ENCODE data around the gene SLC18A3. TPM values are rescaled to one million over a fixed set of nuclear protein-coding genes. Genes with fewer than 3 reads are reported as not detected.

The SLC18A3 gene
- total RNA-seq, 4 donors from 2014 or later = 0.42 to 1.7 (median 0.81) TPM

DNA sequence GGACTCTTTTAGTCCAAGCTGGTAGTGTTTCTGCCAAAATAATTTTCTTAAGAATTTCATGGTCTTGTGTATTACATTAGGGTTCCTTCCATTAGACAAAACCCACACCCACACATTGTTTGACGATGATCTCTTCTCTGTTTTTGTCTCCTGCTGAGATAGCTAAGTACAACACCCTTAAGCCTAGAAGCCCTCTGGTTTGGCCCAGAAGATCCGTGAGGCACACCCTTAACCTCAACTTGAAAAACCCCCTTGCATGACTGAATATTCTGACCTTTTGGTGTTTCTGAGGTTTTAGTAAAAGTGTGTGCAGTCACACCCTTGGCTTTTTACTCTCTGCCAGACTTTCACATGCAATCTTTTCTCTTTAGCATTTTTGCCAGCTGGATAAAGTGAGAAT is 41.9 kb upstream of the SLC18A3 start:
- intact Hi-C loops (cut with DNase I) = no loop called here
- Histone ChIP-seq H3K27ac (replicated peaks in 1 of 4) (no peak overlapping the region), H3K27me3 (no peaks in the 10 kb centered on the region), H3K4me1 (no peaks in the 10 kb centered on the region), H3K9me3 (no peaks in the 10 kb centered on the region), H3K4me3 (no peak overlapping the region), H3K36me3 (no peaks in the 10 kb centered on the region)
- DNase-seq (ENCODE audit: extremely low spot score) = no peak
- 73% methylated on average over 2 of the region's 2 CpGs for WGBS
- TF ChIP-seq, protein P1, sequence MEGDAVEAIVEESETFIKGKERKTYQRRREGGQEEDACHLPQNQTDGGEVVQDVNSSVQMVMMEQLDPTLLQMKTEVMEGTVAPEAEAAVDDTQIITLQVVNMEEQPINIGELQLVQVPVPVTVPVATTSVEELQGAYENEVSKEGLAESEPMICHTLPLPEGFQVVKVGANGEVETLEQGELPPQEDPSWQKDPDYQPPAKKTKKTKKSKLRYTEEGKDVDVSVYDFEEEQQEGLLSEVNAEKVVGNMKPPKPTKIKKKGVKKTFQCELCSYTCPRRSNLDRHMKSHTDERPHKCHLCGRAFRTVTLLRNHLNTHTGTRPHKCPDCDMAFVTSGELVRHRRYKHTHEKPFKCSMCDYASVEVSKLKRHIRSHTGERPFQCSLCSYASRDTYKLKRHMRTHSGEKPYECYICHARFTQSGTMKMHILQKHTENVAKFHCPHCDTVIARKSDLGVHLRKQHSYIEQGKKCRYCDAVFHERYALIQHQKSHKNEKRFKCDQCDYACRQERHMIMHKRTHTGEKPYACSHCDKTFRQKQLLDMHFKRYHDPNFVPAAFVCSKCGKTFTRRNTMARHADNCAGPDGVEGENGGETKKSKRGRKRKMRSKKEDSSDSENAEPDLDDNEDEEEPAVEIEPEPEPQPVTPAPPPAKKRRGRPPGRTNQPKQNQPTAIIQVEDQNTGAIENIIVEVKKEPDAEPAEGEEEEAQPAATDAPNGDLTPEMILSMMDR (IDR thresholded peaks at IDR 0.05) = no peak
- no peak for TF ChIP-seq EP300 (IDR thresholded peaks at IDR 0.05)
- TF ChIP-seq POLR2AphosphoS5 (IDR thresholded peaks at IDR 0.05) = no peak

DNA sequence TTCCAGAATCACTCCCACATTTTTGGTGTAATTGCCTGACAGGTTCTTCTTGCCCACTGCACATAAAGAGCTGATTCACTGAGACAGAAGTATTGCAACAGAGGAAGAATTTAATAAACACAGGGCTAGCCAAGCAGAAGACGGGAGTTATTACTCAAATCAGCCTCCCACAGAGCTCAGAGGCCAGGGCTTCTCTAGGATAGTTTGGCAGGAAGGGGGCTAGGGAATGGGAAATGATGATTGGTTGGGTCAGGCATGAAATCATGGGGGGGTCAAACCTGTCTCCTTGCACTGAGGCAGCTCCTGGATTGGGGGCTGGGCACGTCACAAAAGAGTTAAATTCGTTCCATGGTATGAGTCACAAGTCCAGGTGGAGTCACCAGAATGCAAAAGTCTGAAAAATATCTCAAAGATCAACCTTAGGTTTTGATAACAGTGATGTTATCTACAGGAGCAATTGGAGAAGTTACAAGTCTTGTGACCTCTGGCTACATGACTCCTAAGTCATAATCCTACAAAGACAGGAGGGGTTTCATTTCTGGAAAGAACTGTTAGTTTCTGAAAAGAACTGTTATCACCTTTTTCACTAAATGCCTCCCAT is 41.0 kb upstream of the SLC18A3 start:
- Histone ChIP-seq H3K36me3 (no peaks in the 10 kb centered on the region), H3K4me3 (no peak overlapping the region), H3K9me3 (no peaks in the 10 kb centered on the region), H3K27ac (replicated peaks in 1 of 4) (no peak overlapping the region), H3K27me3 (no peaks in the 10 kb centered on the region), H3K4me1 (no peaks in the 10 kb centered on the region)
- intact Hi-C loops (cut with DNase I) = no loop called here
- WGBS = 52% methylated on average over 3 of the region's 3 CpGs
- no peak for TF ChIP-seq POLR2A (IDR thresholded peaks at IDR 0.05; ENCODE audit: low read depth)
- TF ChIP-seq POLR2AphosphoS5 (IDR thresholded peaks at IDR 0.05) = no peak
- DNase-seq (ENCODE audit: extremely low spot score) = peak; percentile 57

DNA sequence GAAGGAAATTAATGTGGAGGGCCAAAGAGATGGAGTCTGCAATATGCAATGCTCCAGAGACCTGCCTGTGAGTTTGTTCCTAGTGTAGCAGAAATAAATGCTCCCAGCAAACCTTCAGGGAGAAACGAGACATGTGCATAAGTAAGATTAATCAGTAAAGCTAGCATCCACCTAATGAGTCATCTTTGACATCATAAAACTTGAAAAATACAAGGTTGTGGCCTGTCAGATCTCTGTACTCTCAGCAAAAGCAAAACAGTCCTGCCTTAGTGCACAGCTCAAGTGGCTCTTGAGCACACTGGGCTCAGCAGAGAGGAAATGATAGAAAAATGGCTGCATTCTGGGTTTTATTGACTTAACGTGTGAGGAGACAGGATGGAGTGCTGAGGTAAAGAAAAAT is 38.7 kb upstream of the SLC18A3 start:
- H3K9me3 ChIP-seq = no peaks in the 10 kb centered on the region
- no peaks in the 10 kb centered on the region for H3K36me3 ChIP-seq
- TF ChIP-seq POLR2A (IDR thresholded peaks at IDR 0.05; ENCODE audit: low read depth) (no peak), EP300 (IDR thresholded peaks at IDR 0.05) (no peak), POLR2AphosphoS5 (IDR thresholded peaks at IDR 0.05) (no peak)
- TF ChIP-seq, protein P1 (IDR thresholded peaks at IDR 0.05) = no peak
- peaks cover 0 to 5% (median 0%) of the 10 kb centered on the region in 4 donors for H3K27me3 ChIP-seq
- DNase-seq (ENCODE audit: extremely low spot score) = peak; percentile 55
- no peak overlapping the region for H3K27ac ChIP-seq (replicated peaks in 1 of 4)
- H3K4me1 ChIP-seq = no peaks in the 10 kb centered on the region
- intact Hi-C loops (cut with DNase I) = no loop called here
- WGBS = 62% methylated on average over 2 of the region's 2 CpGs
- no peak overlapping the region for H3K4me3 ChIP-seq

DNA sequence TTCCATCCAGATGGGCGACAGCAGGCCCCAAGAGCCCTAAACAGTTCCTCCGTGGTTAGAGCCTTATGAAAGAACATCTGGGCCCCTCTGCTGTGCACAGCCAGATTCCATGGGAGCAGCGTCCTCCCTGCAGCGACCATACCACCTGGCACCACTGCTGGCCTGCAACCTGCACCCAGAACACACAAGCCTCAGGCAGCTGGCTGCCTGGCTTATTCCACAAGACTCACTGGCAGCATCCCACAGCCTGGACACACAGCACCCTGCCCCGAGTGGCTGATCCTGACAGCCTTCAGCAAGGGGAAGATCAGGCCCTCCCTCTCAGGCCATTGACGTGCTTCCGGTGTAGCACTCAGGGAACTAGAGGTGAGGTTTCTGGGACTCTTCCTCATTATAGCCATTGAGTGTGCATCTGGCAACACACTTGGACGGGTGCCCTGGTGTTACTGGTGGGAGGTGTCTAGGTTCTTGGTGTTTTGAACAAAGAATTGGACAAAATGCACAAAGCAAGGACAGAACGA is 37.5 kb upstream of the SLC18A3 start:
- Histone ChIP-seq H3K27me3 (peaks cover 0 to 5% (median 0%) of the 10 kb centered on the region in 4 donors), H3K27ac (replicated peaks in 1 of 4) (no peak overlapping the region), H3K4me1 (no peaks in the 10 kb centered on the region), H3K4me3 (no peak overlapping the region), H3K9me3 (no peaks in the 10 kb centered on the region), H3K36me3 (no peaks in the 10 kb centered on the region)
- intact Hi-C loops (cut with DNase I) = no loop called here
- TF ChIP-seq, protein P1 (IDR thresholded peaks at IDR 0.05) = no peak
- TF ChIP-seq POLR2AphosphoS5 (IDR thresholded peaks at IDR 0.05) = no peak
- no peak for TF ChIP-seq POLR2A (IDR thresholded peaks at IDR 0.05; ENCODE audit: low read depth)
- 81% methylated on average over 9 of the region's 9 CpGs for WGBS
- no peak for DNase-seq (ENCODE audit: extremely low spot score)

DNA sequence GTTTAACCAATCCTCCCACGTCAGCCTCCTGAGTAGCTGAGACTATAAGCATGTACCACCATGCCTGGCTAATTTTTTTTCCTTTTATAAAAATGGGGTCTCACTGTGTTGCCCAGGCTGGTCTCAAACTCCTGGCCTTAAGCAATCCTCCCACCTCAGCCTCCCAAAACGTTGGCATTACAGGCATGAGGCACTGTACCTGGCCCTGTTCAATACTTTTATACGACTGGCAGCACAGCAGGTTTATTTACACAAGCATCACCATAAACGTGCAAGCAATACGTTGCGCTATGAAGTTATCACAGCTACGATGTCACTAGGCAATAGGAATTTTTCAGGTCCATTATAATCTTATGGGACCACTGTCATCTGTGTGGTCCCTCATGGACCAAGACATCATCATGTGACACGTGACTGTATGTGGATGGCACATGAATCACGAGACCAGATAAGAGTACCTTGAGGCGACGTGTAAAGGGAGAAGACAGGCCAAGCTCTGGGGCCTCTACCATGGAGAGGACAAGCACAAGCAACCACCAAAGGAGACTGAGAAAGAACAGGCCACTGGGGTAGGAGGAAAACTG is 34.5 kb upstream of the SLC18A3 start:
- DNase-seq (ENCODE audit: extremely low spot score) = peak; percentile 85
- Histone ChIP-seq H3K27me3 (peaks cover 0 to 5% (median 0%) of the 10 kb centered on the region in 4 donors), H3K36me3 (no peaks in the 10 kb centered on the region), H3K27ac (replicated peaks in 1 of 4) (no peak overlapping the region), H3K4me1 (no peaks in the 10 kb centered on the region), H3K4me3 (no peak overlapping the region), H3K9me3 (no peaks in the 10 kb centered on the region)
- intact Hi-C loops (cut with DNase I) = no loop called here
- TF ChIP-seq, protein P1 (IDR thresholded peaks at IDR 0.05) = no peak
- no peak for TF ChIP-seq EP300 (IDR thresholded peaks at IDR 0.05)
- no peak for TF ChIP-seq POLR2A (IDR thresholded peaks at IDR 0.05; ENCODE audit: low read depth)
- no peak for TF ChIP-seq POLR2AphosphoS5 (IDR thresholded peaks at IDR 0.05)
- WGBS = 82% methylated on average over 11 of the region's 11 CpGs

All from esophagus muscularis mucosa (tissue), 4 donors.